Left lobe of liver (tissue), 2 donors: ENCODE measurements around the gene CATSPERB. TPM values are rescaled to one million over a fixed set of nuclear protein-coding genes. Genes with fewer than 3 reads are reported as not detected.
"Not testable (repeated sequence)": the region's sequence is repeated elsewhere in the genome, so short reads cannot be mapped to it uniquely, and the experiment has no call there.

Experiments
- ATAC-seq: fragments of 200-7000 bp; cut with Tn5 transposase; one replicate; pipeline ENCODE4 v1.9.1; 2020; ENCODE audit warnings: mild to moderate bottlenecking, moderate library complexity
- DNase-seq: peaks from one replicate; pipeline ENCODE4 v3.0.0-alpha.2; 2020; ENCODE audit warnings: low spot score
- total RNA-seq: library from RNA; stranded (reverse); gene quantifications from one replicate; pipeline ENCODE4 v1.2.1, GENCODE V29; 2021
- donor health status: DM: no; HTN: no; CAD: no; lungs with moderate emphysema.
- donor health status: DM: no; HTN: yes; CAD: no.

Gene CATSPERB
- total RNA-seq, 1 donor from 2014 or later, result not detected

GRCh38 chr14:91585856-91586255, 146.0 kb downstream of the CATSPERB start:
- DNase-seq, result no peak
- ATAC-seq, result no peak

- no peak for ATAC-seq
- DNase-seq, result no peak
Observed at GRCh38 chr14:91582761-91583160, 149.1 kb downstream of the CATSPERB start.

GRCh38 chr14:91580876-91581577, 150.9 kb downstream of the CATSPERB start:
- no peak for ATAC-seq
- DNase-seq, result no peak

- no peak for DNase-seq
- no peak for ATAC-seq
Observed at GRCh38 chr14:91577632-91578233, 154.2 kb downstream of the CATSPERB start.

- ATAC-seq, result no peak
Observed at GRCh38 chr14:91575469-91576208, 156.2 kb downstream of the CATSPERB start.

GRCh38 chr14:91573894-91574837, 157.7 kb downstream of the CATSPERB start:
- peak; percentile 91 for ATAC-seq
- peak; percentile 75 for DNase-seq

More at GRCh38 chr14:91575469-91576208, 156.2 kb downstream of the CATSPERB start:
- DNase-seq, result no peak

GRCh38 chr14:91573528-91573893, 158.4 kb downstream of the CATSPERB start:
- DNase-seq (no peak), ATAC-seq (no peak)

GRCh38 chr14:91570021-91570420, 161.9 kb downstream of the CATSPERB start:
- ATAC-seq, result no peak
- DNase-seq, result no peak

- DNase-seq (no peak), ATAC-seq (no peak)
Observed at GRCh38 chr14:91569301-91569700, 162.6 kb downstream of the CATSPERB start.

GRCh38 chr14:91568626-91569025, 163.3 kb downstream of the CATSPERB start:
- DNase-seq (peak; percentile 59), ATAC-seq (peak; percentile 99)

- not testable (repeated sequence) for ATAC-seq, DNase-seq
Observed at GRCh38 chr14:91567827-91568226, 164.1 kb downstream of the CATSPERB start.

- ATAC-seq (peak; percentile 60), DNase-seq (no peak)
Observed at GRCh38 chr14:91555531-91555930, 176.4 kb downstream of the CATSPERB start.

GRCh38 chr14:91554535-91555332, 177.2 kb downstream of the CATSPERB start:
- DNase-seq (peak; percentile 84), ATAC-seq (peak; percentile 98)

GRCh38 chr14:91548108-91548507, 183.8 kb downstream of the CATSPERB start:
- no peak for ATAC-seq
- DNase-seq, result no peak

- no peak for DNase-seq
- ATAC-seq, result no peak
Observed at GRCh38 chr14:91545946-91546716, 185.8 kb downstream of the CATSPERB start.

- no peak for DNase-seq
- no peak for ATAC-seq
Observed at GRCh38 chr14:91545204-91545603, 186.7 kb downstream of the CATSPERB start.

- ATAC-seq, result peak; percentile 58
Observed at GRCh38 chr14:91536327-91536726, 195.6 kb downstream of the CATSPERB start.

GRCh38 chr14:91534059-91534458, 197.8 kb downstream of the CATSPERB start:
- ATAC-seq, result not testable (repeated sequence)

More at GRCh38 chr14:91536327-91536726, 195.6 kb downstream of the CATSPERB start:
- DNase-seq, result no peak

GRCh38 chr14:91533623-91534022, 198.3 kb downstream of the CATSPERB start:
- DNase-seq (no peak), ATAC-seq (no peak)

More at GRCh38 chr14:91534059-91534458, 197.8 kb downstream of the CATSPERB start:
- not testable (repeated sequence) for DNase-seq
